ENCODE data around the gene RASA3.

DNA sequence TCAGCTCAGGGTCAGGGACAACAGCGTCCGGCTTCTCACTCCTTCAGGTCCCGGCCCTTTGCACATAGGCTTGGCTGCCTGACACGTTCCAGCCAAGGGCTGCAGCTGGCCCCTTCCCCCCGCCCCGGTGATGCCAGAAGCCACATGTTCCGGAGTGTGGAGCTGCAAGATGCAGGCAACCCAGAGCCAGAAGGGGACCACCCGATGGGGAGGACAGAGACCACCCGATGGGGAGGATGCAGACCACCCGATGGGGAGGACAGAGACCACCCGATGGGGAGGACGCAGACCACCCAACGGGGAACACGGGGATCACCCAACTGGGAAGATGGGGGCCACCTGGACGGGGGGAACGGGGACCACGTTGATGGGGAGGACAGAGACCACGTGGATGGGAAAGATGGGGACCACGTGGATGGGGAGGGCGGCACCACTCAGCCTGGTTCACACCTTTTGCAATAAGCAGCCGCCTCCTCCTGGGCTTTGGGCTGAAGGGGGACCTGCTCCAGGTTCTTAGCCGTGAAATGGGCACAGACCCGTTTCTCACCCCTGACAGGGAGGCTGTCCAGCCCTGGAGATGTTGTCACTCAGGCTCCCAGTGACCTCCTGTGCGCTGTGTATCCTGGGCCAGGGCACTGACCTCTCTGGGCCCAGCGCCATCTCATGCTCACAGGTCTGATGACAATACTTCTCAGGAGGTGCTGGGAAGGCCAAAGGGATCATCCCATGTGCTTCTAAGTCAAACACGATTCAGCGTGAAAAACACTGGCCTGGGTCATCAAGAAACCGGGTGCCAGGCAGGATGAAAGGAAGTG is 193.1 kb downstream of the RASA3 start:
- TF ChIP-seq CTCF (IDR thresholded peaks at IDR 0.05) (no peak), POLR2A (IDR thresholded peaks at IDR 0.05) (no peak)
